Keratinocyte (primary cell): ENCODE results near the gene TTBK1. TPM values are rescaled to one million over a fixed set of nuclear protein-coding genes. Genes with fewer than 3 reads are reported as not detected.

Source experiments
- DNase-seq: peaks from one replicate; pipeline ENCODE4 v3.0.0-alpha.2; 2011; ENCODE audit warnings: low read depth, missing footprints, low spot score
- FAIRE-seq: peaks from 2 replicates; lab custom pipeline; 2011; peaks lifted over from hg19 to GRCh38; lab: Jason Lieb, UNC
- H2AFZ ChIP-seq: 2 replicates; pipeline ENCODE4 v1.6.0; 2012; ENCODE audit warnings: low read length, control low read depth, inconsistent platforms; ENCODE audit not compliant: control insufficient read depth
- H3K27ac ChIP-seq: 2 replicates; pipeline ENCODE4 v1.5.1; 2011; ENCODE audit warnings: low read length; ENCODE audit not compliant: control insufficient read depth, insufficient read depth
- H3K27me3 ChIP-seq: 3 replicates; pipeline ENCODE4 v1.6.0; 2011; ENCODE audit warnings: low read length; ENCODE audit not compliant: control insufficient read depth, insufficient read depth; ENCODE audit errors: extremely low read depth
- H3K36me3 ChIP-seq, 2 experiments: 2 replicates in 1 of 2; 3 replicates in 1 of 2; pipeline ENCODE4 v1.5.1; 2011; ENCODE audit warnings: low read length in 2 of 2, mild to moderate bottlenecking in 1 of 2; ENCODE audit not compliant: control insufficient read depth in 2 of 2, insufficient read depth in 2 of 2; ENCODE audit errors: extremely low read depth in 1 of 2
- H3K4me1 ChIP-seq: 3 replicates; pipeline ENCODE4 v1.5.1; 2011; ENCODE audit warnings: low read length; ENCODE audit not compliant: control insufficient read depth, insufficient read depth; ENCODE audit errors: extremely low read depth
- H3K4me2 ChIP-seq: 3 replicates; pipeline ENCODE4 v1.6.0; 2011; ENCODE audit warnings: low read depth, low read length; ENCODE audit not compliant: control insufficient read depth, insufficient read depth; ENCODE audit errors: extremely low read depth
- H3K4me3 ChIP-seq, 3 experiments: fragments of 200-600 bp in 1 of 3; sonication (generic) in 1 of 3; 2 replicates in 2 of 3; 3 replicates in 1 of 3; pipeline ENCODE4 v1.5.1; 2011 to 2016; ENCODE audit warnings: low read length in 3 of 3, mild to moderate bottlenecking in 3 of 3, control low read depth in 2 of 3, inconsistent platforms in 1 of 3, low read depth in 1 of 3, mixed read lengths in 1 of 3, mixed run types in 1 of 3, moderate library complexity in 1 of 3; ENCODE audit not compliant: control insufficient read depth in 2 of 3, insufficient read depth in 2 of 3; ENCODE audit errors: extremely low read depth in 1 of 3
- H3K79me2 ChIP-seq: 2 replicates; pipeline ENCODE4 v1.6.0; 2012; ENCODE audit warnings: low read length; ENCODE audit not compliant: control insufficient read depth, insufficient read depth
- H3K9ac ChIP-seq: 3 replicates; pipeline ENCODE4 v1.6.0; 2011; ENCODE audit warnings: low read length; ENCODE audit not compliant: control insufficient read depth, insufficient read depth; ENCODE audit errors: extremely low read depth
- H3K9me1 ChIP-seq: 3 replicates; pipeline ENCODE4 v1.6.0; 2011; ENCODE audit warnings: low read length; ENCODE audit not compliant: control insufficient read depth, insufficient read depth; ENCODE audit errors: extremely low read depth
- H3K9me3 ChIP-seq: 2 replicates; pipeline ENCODE4 v1.5.1; 2012; ENCODE audit warnings: low read depth, low read length; ENCODE audit not compliant: control insufficient read depth
- H4K20me1 ChIP-seq: 3 replicates; pipeline ENCODE4 v1.6.0; 2011; ENCODE audit warnings: low read length; ENCODE audit not compliant: control insufficient read depth, insufficient read depth; ENCODE audit errors: extremely low read depth
- EZH2 ChIP-seq: IDR thresholded peaks from one replicate; pipeline ENCODE4 v1.6.1; 2012; ENCODE audit warnings: inconsistent platforms, mild to moderate bottlenecking, low read length, moderate library complexity
- dilution Hi-C: fragments of 300-500 bp; cut with MboI; formaldehyde crosslinking; loops from one replicate; pipeline ENCODE4 v1.7.0; 2020; ENCODE audit warnings: low sequenced_read_pairs; ENCODE audit not compliant: extremely low pct_ligation_motif_present
- polyA plus RNA-seq, 5 experiments: library from polyadenylated mRNA; depleted of rRNA in 3 of 5; stranded (reverse) in 3 of 5; stranded (forward) in 1 of 5; unstranded in 1 of 5; fragments of >200 nt; gene quantifications; 1 replicate in 1 of 5; 2 replicates in 3 of 5; 3 replicates in 1 of 5; pipeline versions ENCODE4 v1.2.1 to v1.2.3, GENCODE V29; 2011 to 2012; ENCODE audit warnings: missing spikeins in 2 of 5, low read depth in 1 of 5, low replicate concordance in 1 of 5
- TF ChIP-seq, protein P1 (sequence below), 3 experiments: IDR thresholded peaks in 1 of 3; conservative IDR thresholded peaks in 1 of 3; optimal IDR thresholded peaks in 1 of 3; 2 replicates in 2 of 3; 3 replicates in 1 of 3; pipeline versions ENCODE3 to v1.5.1; 2011; ENCODE audit warnings: low read length in 3 of 3, mild to moderate bottlenecking in 3 of 3, moderate library complexity in 2 of 3, control low read depth in 1 of 3, inconsistent platforms in 1 of 3; ENCODE audit not compliant: insufficient read depth in 2 of 3; ENCODE audit errors: extremely low read depth in 1 of 3

TTBK1 gene
- polyA plus RNA-seq, 1 donor (not counting 4 experiments of a cell fraction or from before 2014, with no cell fraction given) = not detected

DNA sequence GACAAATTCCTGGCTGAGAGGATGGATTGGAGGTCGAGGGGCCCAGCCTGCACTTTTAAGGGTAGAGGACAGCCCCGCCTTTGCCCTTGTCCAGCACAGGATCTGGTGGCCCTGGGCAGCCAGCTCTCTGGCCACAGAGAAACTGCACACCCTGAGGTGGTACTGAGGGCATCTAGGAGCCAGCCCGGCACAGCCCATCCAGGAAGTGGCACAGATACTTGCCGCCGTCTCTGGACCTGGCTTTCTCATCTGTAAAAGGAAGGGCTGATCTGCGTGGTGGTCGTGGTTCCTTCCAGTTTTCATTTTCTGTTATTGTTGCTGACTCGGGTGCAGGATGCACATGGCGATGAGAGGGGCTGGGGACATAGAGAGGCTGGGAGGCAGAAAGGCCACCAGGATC lies 38.8 kb downstream of the TTBK1 start:
- Histone ChIP-seq H3K9me3 (no peaks in the 10 kb centered on the region), H3K4me3 (no peak overlapping the region), H3K36me3 (no peaks in the 10 kb centered on the region), H3K79me2 (no peaks in the 10 kb centered on the region), H3K9me1 (no peaks in the 10 kb centered on the region), H3K4me2 (no peak overlapping the region), H4K20me1 (no peaks in the 10 kb centered on the region), H3K9ac (no peak overlapping the region), H2AFZ (no peak overlapping the region), H3K27me3 (peaks cover 39% of the 10 kb centered on the region), H3K4me1 (peaks cover 4% of the 10 kb centered on the region), H3K27ac (no peak overlapping the region)
- TF ChIP-seq EZH2 = no peak
- TF ChIP-seq, protein P1, sequence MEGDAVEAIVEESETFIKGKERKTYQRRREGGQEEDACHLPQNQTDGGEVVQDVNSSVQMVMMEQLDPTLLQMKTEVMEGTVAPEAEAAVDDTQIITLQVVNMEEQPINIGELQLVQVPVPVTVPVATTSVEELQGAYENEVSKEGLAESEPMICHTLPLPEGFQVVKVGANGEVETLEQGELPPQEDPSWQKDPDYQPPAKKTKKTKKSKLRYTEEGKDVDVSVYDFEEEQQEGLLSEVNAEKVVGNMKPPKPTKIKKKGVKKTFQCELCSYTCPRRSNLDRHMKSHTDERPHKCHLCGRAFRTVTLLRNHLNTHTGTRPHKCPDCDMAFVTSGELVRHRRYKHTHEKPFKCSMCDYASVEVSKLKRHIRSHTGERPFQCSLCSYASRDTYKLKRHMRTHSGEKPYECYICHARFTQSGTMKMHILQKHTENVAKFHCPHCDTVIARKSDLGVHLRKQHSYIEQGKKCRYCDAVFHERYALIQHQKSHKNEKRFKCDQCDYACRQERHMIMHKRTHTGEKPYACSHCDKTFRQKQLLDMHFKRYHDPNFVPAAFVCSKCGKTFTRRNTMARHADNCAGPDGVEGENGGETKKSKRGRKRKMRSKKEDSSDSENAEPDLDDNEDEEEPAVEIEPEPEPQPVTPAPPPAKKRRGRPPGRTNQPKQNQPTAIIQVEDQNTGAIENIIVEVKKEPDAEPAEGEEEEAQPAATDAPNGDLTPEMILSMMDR (optimal IDR thresholded peaks at IDR 0.05 in 1 of 3, IDR thresholded peaks at IDR 0.05 in 1 of 3, conservative IDR thresholded peaks at IDR 0.05 in 1 of 3; ENCODE audit: extremely low read depth in 1 of 3, insufficient read depth in 2 of 3, low read length in 3 of 3) = no peak
- DNase-seq (no peak), FAIRE-seq (no peak)
- dilution Hi-C loops = no loop called here

DNA sequence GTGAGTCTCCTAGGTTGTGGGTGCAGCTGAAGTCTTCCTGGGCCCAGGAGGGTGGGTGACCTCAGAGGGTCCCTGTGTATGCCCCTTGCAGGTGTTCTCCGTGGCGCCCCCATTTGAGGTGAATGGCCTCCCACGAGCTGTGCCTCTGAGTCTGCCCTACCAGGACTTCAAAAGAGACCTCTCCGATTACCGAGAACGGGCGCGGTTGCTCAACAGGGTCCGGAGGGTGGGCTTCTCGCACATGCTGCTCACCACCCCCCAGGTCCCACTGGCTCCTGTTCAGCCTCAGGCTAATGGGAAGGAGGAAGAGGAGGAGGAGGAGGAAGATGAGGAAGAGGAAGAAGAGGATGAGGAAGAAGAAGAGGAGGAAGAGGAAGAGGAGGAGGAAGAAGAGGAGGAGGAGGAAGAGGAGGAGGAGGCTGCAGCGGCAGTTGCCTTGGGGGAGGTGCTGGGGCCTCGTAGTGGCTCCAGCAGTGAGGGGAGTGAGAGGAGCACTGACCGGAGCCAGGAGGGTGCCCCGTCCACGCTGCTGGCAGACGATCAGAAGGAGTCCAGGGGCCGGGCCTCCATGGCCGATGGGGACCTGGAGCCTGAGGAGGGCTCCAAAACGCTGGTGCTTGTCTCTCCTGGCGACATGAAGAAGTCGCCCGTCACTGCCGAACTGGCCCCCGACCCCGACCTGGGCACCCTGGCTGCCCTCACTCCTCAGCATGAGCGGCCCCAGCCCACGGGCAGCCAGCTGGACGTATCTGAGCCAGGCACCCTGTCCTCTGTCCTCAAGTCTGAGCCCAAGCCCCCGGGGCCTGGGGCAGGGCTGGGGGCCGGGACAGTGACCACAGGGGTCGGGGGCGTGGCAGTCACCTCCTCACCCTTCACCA lies 39.6 kb downstream of the TTBK1 start:
- no peak overlapping the region for H3K4me3 ChIP-seq
- no peaks in the 10 kb centered on the region for H3K36me3 ChIP-seq
- no peak for DNase-seq
- peaks cover 4% of the 10 kb centered on the region for H3K4me1 ChIP-seq
- H2AFZ ChIP-seq = no peak overlapping the region
- H3K79me2 ChIP-seq = no peaks in the 10 kb centered on the region
- peaks cover 40% of the 10 kb centered on the region for H3K27me3 ChIP-seq
- no peak overlapping the region for H3K9ac ChIP-seq
- no peaks in the 10 kb centered on the region for H3K9me1 ChIP-seq
- no peak overlapping the region for H3K27ac ChIP-seq
- TF ChIP-seq EZH2 = no peak
- TF ChIP-seq, protein P1 (optimal IDR thresholded peaks at IDR 0.05 in 1 of 3, IDR thresholded peaks at IDR 0.05 in 1 of 3, conservative IDR thresholded peaks at IDR 0.05 in 1 of 3; ENCODE audit: extremely low read depth in 1 of 3, insufficient read depth in 2 of 3, low read length in 3 of 3) = no peak
- H4K20me1 ChIP-seq = no peaks in the 10 kb centered on the region
- FAIRE-seq = no peak
- no peaks in the 10 kb centered on the region for H3K9me3 ChIP-seq
- dilution Hi-C loops = no loop called here
- no peak overlapping the region for H3K4me2 ChIP-seq
